Kidney (tissue), 14 donors: ENCODE results near the gene RSBN1L. TPM values are rescaled to one million over a fixed set of nuclear protein-coding genes. Genes with fewer than 3 reads are reported as not detected.

Experiments used
- DNase-seq, 5 donors: peaks; one replicate each; pipeline ENCODE4 v3.0.0-alpha.2; 2013 to 2020
- FAIRE-seq: peaks from 2 replicates; lab custom pipeline; 2012; peaks lifted over from hg19 to GRCh38; lab: Jason Lieb, UNC
- H3K27ac ChIP-seq, 2 donors: one replicate each; pipeline ENCODE4 v1.7.0; 2013; ENCODE audit warnings: low read depth in 2 of 2, low read length in 2 of 2, inconsistent platforms in 1 of 2
- H3K27me3 ChIP-seq: one replicate; pipeline ENCODE4 v1.7.1; 2013; ENCODE audit warnings: low read length, inconsistent platforms; ENCODE audit not compliant: control insufficient read depth, insufficient read depth
- H3K36me3 ChIP-seq, 3 donors: one replicate each; pipeline versions ENCODE4 v1.7.0 to v1.7.1; 2013; ENCODE audit warnings: low read length in 3 of 3, control low read depth in 1 of 3, inconsistent platforms in 1 of 3; ENCODE audit not compliant: insufficient read depth in 3 of 3, control insufficient read depth in 2 of 3
- H3K4me1 ChIP-seq, 3 donors: one replicate each; pipeline versions ENCODE4 v1.7.0 to v1.7.1; 2013; ENCODE audit warnings: low read length in 3 of 3, inconsistent platforms in 1 of 3, low read depth in 1 of 3; ENCODE audit not compliant: control insufficient read depth in 2 of 3, insufficient read depth in 2 of 3
- H3K4me3 ChIP-seq, 3 donors: one replicate each; pipeline versions ENCODE4 v1.7.0 to v1.8.1; 2013; ENCODE audit warnings: low read length in 3 of 3, control low read depth in 1 of 3, inconsistent platforms in 1 of 3
- H3K9ac ChIP-seq, 3 donors: one replicate each; pipeline versions ENCODE4 v1.7.0 to v1.7.1; 2013; ENCODE audit warnings: low read length in 3 of 3, control low read depth in 1 of 3, inconsistent platforms in 1 of 3
- H3K9me3 ChIP-seq, 3 donors: one replicate each; pipeline versions ENCODE4 v1.7.0 to v1.7.1; 2013; ENCODE audit warnings: low read length in 3 of 3, control low read depth in 1 of 3, inconsistent platforms in 1 of 3; ENCODE audit not compliant: control insufficient read depth in 2 of 3, insufficient read depth in 1 of 3
- intact Hi-C: fragments of 100-400 bp; cut with DNase I; formaldehyde crosslinking; loops from one replicate; pipeline ENCODE4 v1.11.1; 2022
- polyA plus RNA-seq: library from polyadenylated mRNA; stranded (reverse); fragments of 350-450 nt; fragmentation: Illumina TruSeq; extraction: RNeasy Lipid Tissue Mini Kit (QIAGEN cat#74804); gene quantifications from one replicate; pipeline ENCODE4 v1.2.3, GENCODE V29; 2014; ENCODE audit warnings: low read depth, low replicate concordance; ENCODE audit not compliant: insufficient read depth
- total RNA-seq: library from RNA; stranded (reverse); fragmentation: NEBNext Ultra II Directional; extraction: Animal tissue kit (Norgen Biotek cat#: 25700); gene quantifications from one replicate; pipeline ENCODE4 v1.2.1, GENCODE V29; 2021
- TF ChIP-seq, protein P1 (sequence below): IDR thresholded peaks from 3 replicates; pipeline ENCODE4 v1.5.1; 2012; ENCODE audit warnings: mild to moderate bottlenecking, moderate library complexity, borderline replicate concordance; ENCODE audit not compliant: insufficient read depth; ENCODE audit errors: extremely low read depth
- donor health status: control.
- donor health status: control.
- donor health status: control.
- donor health status: control.
- donor health status: control.
- donor health status: DM: yes; HTN: yes; CAD: no.
- donor health status: Normal renal cell carcinoma (clear cell type).

Gene RSBN1L
- total and polyA plus RNA-seq, 2 donors from 2014 or later, result 7.3 to 18.0 TPM

GRCh38 chr7:77786018-77786417 lies 89.8 kb downstream of the RSBN1L start:
- intact Hi-C loops, result no loop called here
- Histone ChIP-seq H3K36me3 (no peaks in the 10 kb centered on the region), H3K9ac (no peak overlapping the region), H3K4me1 (no peaks in the 10 kb centered on the region), H3K4me3 (no peak overlapping the region), H3K27me3 (no peaks in the 10 kb centered on the region), H3K27ac (no peak overlapping the region), H3K9me3 (no peaks in the 10 kb centered on the region)
- DNase-seq (no peak), FAIRE-seq (no peak)
- TF ChIP-seq, protein P1, sequence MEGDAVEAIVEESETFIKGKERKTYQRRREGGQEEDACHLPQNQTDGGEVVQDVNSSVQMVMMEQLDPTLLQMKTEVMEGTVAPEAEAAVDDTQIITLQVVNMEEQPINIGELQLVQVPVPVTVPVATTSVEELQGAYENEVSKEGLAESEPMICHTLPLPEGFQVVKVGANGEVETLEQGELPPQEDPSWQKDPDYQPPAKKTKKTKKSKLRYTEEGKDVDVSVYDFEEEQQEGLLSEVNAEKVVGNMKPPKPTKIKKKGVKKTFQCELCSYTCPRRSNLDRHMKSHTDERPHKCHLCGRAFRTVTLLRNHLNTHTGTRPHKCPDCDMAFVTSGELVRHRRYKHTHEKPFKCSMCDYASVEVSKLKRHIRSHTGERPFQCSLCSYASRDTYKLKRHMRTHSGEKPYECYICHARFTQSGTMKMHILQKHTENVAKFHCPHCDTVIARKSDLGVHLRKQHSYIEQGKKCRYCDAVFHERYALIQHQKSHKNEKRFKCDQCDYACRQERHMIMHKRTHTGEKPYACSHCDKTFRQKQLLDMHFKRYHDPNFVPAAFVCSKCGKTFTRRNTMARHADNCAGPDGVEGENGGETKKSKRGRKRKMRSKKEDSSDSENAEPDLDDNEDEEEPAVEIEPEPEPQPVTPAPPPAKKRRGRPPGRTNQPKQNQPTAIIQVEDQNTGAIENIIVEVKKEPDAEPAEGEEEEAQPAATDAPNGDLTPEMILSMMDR, result no peak

DNA sequence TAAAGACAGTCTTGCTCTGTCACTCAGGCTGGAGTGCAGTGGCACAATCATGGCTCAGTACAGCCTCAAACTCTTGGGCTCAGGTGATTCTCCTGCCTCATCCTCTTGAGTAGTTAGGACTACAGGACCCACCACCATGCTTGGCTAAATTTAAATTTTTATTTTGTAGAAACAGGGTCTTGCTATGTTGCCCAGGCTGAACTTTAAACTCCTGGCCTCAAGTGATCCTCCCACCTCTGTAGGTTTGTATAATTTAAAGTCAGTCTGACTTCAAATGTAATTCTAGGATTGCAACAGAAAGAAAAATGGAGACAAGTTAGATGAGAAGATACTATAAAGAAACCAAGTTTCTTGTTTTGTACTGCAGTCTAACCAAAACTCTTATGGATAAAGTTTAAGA lies 90.5 kb downstream of the RSBN1L start:
- Histone ChIP-seq H3K9me3 (no peaks in the 10 kb centered on the region), H3K9ac (no peak overlapping the region), H3K4me3 (no peak overlapping the region), H3K4me1 (no peaks in the 10 kb centered on the region), H3K36me3 (no peaks in the 10 kb centered on the region), H3K27me3 (no peaks in the 10 kb centered on the region), H3K27ac (no peak overlapping the region)
- FAIRE-seq (no peak), DNase-seq (no peak)
- intact Hi-C loops, result no loop called here
- TF ChIP-seq, protein P1, result no peak

DNA sequence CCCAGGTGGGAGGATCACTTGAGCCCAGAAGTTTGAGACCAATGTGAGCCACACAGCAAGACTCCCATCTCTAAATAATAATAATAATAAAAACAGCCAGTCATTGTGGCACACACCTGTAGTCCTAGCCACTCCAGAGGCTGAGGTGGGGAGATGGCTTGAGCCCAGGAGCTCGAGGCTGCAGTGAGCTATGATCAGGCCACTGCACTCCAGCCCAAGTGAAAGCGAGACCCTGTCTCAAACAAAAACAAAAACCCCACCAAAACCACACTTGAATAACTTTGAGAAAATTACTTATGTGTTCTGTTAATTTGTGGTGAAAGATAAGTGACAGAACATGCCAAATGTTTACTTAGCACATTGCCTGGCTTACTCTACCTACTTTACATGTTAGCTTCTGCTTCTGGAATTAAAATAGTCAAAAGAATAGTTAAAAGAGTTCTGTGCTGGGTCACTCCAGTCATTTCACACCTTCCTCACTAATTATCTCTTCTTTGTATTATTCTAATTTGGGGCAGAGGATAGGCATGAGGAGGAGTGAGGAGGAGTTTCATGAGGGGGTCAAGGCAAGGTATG lies 92.2 kb downstream of the RSBN1L start:
- no peaks in the 10 kb centered on the region for H3K9me3 ChIP-seq
- intact Hi-C loops, result no loop called here
- no peaks in the 10 kb centered on the region for H3K36me3 ChIP-seq
- no peak overlapping the region for H3K4me3 ChIP-seq
- TF ChIP-seq, protein P1, result no peak
- H3K27me3 ChIP-seq, result no peaks in the 10 kb centered on the region
- FAIRE-seq, result no peak
- no peak for DNase-seq
- no peak overlapping the region for H3K9ac ChIP-seq
- no peaks in the 10 kb centered on the region for H3K4me1 ChIP-seq
- H3K27ac ChIP-seq, result no peak overlapping the region

DNA sequence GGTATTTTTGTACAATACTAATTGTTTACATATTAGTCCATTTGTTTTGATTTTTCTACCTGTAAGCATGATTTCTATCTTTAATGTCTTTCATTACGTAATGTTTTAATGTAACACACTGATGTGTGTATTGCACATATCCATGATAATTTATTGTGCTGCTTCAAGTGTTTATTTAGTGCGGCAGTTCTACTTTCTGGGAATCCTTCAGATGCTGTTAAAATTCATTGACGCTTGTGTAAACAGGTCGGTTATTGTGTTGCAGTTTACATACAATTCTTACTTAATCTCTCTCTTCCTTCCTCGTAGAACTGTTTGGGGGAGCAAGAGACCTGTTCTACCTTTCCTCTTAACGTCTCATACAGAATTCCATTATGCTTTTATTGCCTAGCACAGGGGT lies 95.1 kb downstream of the RSBN1L start:
- TF ChIP-seq, protein P1, result no peak
- intact Hi-C loops, result no loop called here
- no peak for DNase-seq
- H3K9ac ChIP-seq, result no peak overlapping the region
- no peaks in the 10 kb centered on the region for H3K9me3 ChIP-seq
- H3K27ac ChIP-seq, result no peak overlapping the region
- H3K4me3 ChIP-seq, result no peak overlapping the region
- peaks cover 0 to 2% (median 0%) of the 10 kb centered on the region in 3 donors for H3K36me3 ChIP-seq
- no peaks in the 10 kb centered on the region for H3K27me3 ChIP-seq
- no peak for FAIRE-seq
- H3K4me1 ChIP-seq, result no peaks in the 10 kb centered on the region
